ENCODE results near the gene KIRREL3. TPM values are rescaled to one million over a fixed set of nuclear protein-coding genes. Genes with fewer than 3 reads are reported as not detected.

The KIRREL3 gene
- total and polyA plus RNA-seq, 10 donors = 0.50 to 5.4 (median 2.0) TPM

- TF ChIP-seq POLR2AphosphoS5 (IDR thresholded peaks at IDR 0.05) (no peak), CTCF (IDR thresholded peaks at IDR 0.05 in 8 of 11, conservative IDR thresholded peaks at IDR 0.05 in 3 of 11) (no peak), POLR2A (IDR thresholded peaks at IDR 0.05) (no peak)
- Histone ChIP-seq H3K36me3 (no peaks in the 10 kb centered on the region), H3K27ac (no peak overlapping the region), H3K9me3 (no peaks in the 10 kb centered on the region), H3K27me3 (replicated peaks in 1 of 7) (peaks cover 0 to 68% (median 0%) of the 10 kb centered on the region in 7 donors), H3K4me1 (peaks cover 0 to 7% (median 2%) of the 10 kb centered on the region in 6 donors), H3K4me3 (no peak overlapping the region)
- intact Hi-C loops (cut with DNase I; ENCODE audit: low total_unique reads) = loop anchor here (10.0 kb wide), 2 partner anchors 398 to 738 kb away; partner anchors contain the start of gene KIRREL3
- WGBS, 5 donors = 64 to 85% (median 71%) methylated on average over 4 of the region's 4 CpGs
- no peak for DNase-seq
Measured at GRCh38 chr11:126606484-126606883, 394.1 kb downstream of the KIRREL3 start.

- 82 to 94% (median 87%) methylated on average over 6 to 7 of the region's 7 CpGs for WGBS, 5 donors
- no peak for DNase-seq
Measured at GRCh38 chr11:126604461-126604860, 396.1 kb downstream of the KIRREL3 start.

DNA sequence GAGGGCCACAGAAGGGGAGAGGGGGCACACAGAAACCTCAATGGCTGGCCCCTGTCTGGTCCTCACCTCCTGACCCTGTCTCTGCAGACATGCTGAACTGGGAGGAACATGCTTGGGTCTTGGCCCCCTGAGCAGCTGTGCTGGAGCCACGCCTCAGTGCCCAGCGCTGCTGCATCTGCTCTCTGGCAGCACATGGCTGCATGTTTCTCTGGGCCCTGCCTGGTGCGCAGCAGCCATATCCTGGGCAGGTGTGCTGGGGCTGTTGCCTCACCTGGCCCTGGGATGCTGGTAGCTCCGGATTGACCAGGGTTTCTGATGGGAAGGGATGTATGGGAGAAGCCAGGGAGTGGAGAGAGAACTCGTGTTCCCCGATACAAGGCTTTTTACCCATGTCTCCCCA, 397.1 kb downstream of the KIRREL3 start:
- peaks cover 0 to 7% (median 2%) of the 10 kb centered on the region in 6 donors for H3K4me1 ChIP-seq
- no peak overlapping the region for H3K27ac ChIP-seq
- 66 to 90% (median 73%) methylated on average over 5 to 6 of the region's 6 CpGs for WGBS, 5 donors
- H3K27me3 ChIP-seq (replicated peaks in 1 of 7) = peaks cover 0 to 77% (median 0%) of the 10 kb centered on the region in 7 donors
- TF ChIP-seq POLR2A (IDR thresholded peaks at IDR 0.05) (no peak), POLR2AphosphoS5 (IDR thresholded peaks at IDR 0.05) (no peak), CTCF (IDR thresholded peaks at IDR 0.05 in 8 of 11, conservative IDR thresholded peaks at IDR 0.05 in 3 of 11) (no peak)
- peaks cover 0 to 2% (median 0%) of the 10 kb centered on the region in 8 donors for H3K9me3 ChIP-seq
- no peak for DNase-seq
- H3K4me3 ChIP-seq = no peak overlapping the region
- intact Hi-C loops (cut with DNase I; ENCODE audit: low total_unique reads) = loop anchor here (10.0 kb wide), 2 partner anchors 401 to 741 kb away; partner anchors contain the start of gene KIRREL3
- H3K36me3 ChIP-seq = no peaks in the 10 kb centered on the region

More at GRCh38 chr11:126604461-126604860, 396.1 kb downstream of the KIRREL3 start:
- no peaks in the 10 kb centered on the region for H3K9me3 ChIP-seq
- TF ChIP-seq POLR2A (IDR thresholded peaks at IDR 0.05) (no peak), CTCF (IDR thresholded peaks at IDR 0.05 in 8 of 11, conservative IDR thresholded peaks at IDR 0.05 in 3 of 11) (no peak), POLR2AphosphoS5 (IDR thresholded peaks at IDR 0.05) (no peak)
- intact Hi-C loops (cut with DNase I; ENCODE audit: low total_unique reads) = loop anchor here (10.0 kb wide), 2 partner anchors 400 to 740 kb away; partner anchors contain the start of gene KIRREL3
- no peak overlapping the region for H3K27ac ChIP-seq
- H3K4me1 ChIP-seq = peaks cover 0 to 7% (median 2%) of the 10 kb centered on the region in 6 donors
- H3K27me3 ChIP-seq (replicated peaks in 1 of 7) = peaks cover 0 to 77% (median 0%) of the 10 kb centered on the region in 7 donors
- no peak overlapping the region for H3K4me3 ChIP-seq
- no peaks in the 10 kb centered on the region for H3K36me3 ChIP-seq

DNA sequence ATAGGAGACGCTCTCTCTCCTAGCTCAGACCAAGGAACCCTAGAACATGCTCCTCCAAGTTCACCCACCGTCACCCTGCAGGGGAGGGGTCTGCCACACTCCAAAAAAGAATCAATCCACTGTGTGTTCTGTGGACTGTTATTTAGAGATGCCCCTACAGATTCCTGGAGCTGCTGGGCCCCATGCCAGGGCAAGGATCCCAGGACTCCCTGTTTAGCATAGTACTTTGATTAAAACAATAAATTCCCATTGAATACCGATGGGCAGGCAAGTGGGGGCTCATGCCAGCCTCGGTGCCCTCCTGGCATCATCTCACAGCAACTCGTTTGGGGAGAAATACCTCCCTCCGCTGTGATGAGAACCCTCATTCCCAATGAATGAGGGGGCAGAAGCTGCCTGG, 397.6 kb downstream of the KIRREL3 start:
- Histone ChIP-seq H3K27ac (no peak overlapping the region), H3K36me3 (no peaks in the 10 kb centered on the region), H3K4me3 (no peak overlapping the region), H3K9me3 (peaks cover 0 to 5% (median 0%) of the 10 kb centered on the region in 8 donors), H3K27me3 (replicated peaks in 1 of 7) (peaks cover 0 to 74% (median 0%) of the 10 kb centered on the region in 7 donors), H3K4me1 (peaks cover 0 to 7% (median 2%) of the 10 kb centered on the region in 6 donors)
- TF ChIP-seq POLR2A (IDR thresholded peaks at IDR 0.05) (no peak), CTCF (IDR thresholded peaks at IDR 0.05 in 8 of 11, conservative IDR thresholded peaks at IDR 0.05 in 3 of 11) (no peak), POLR2AphosphoS5 (IDR thresholded peaks at IDR 0.05) (no peak)
- no peak for DNase-seq
- WGBS, 5 donors = 73 to 84% (median 75%) methylated on average over 6 of the region's 6 CpGs
- intact Hi-C loops (cut with DNase I; ENCODE audit: low total_unique reads) = loop anchor here (10.0 kb wide), 2 partner anchors 402 to 742 kb away; partner anchors contain the start of gene KIRREL3
